HepG2 (cell line): Measurements from ENCODE around the gene RIN3. TPM values are rescaled to one million over a fixed set of nuclear protein-coding genes. Genes with fewer than 3 reads are reported as not detected.

Experiments used
- CHCHD3 ChIP-seq: sonication (generic); formaldehyde crosslinking; IDR thresholded peaks from 2 replicates; pipeline ENCODE4 v1.8.0; 2022; ENCODE audit warnings: mild to moderate bottlenecking, missing genetic modification reagents, moderate library complexity
- MBD4 ChIP-seq: IDR thresholded peaks from 2 replicates; pipeline ENCODE4 v1.6.1; 2012; ENCODE audit warnings: low read length, inconsistent platforms, borderline replicate concordance
- NFIC ChIP-seq: IDR thresholded peaks from 2 replicates; pipeline ENCODE4 v1.6.1; 2012; ENCODE audit warnings: mild to moderate bottlenecking, low read length, inconsistent platforms
- SKI ChIP-seq: fragments of 450-650 bp; IDR thresholded peaks from one replicate; pipeline ENCODE4 v1.6.1; 2018; ENCODE audit warnings: mild to moderate bottlenecking; ENCODE audit not compliant: partially characterized antibody
- ZNF574 ChIP-seq: sonication (generic); formaldehyde crosslinking; IDR thresholded peaks from 2 replicates; pipeline ENCODE4 v1.4.0; 2020; ENCODE audit warnings: missing genetic modification reagents
- ZNF580 ChIP-seq: IDR thresholded peaks from 2 replicates; pipeline ENCODE4 v1.6.1; 2016; ENCODE audit warnings: low read depth, borderline replicate concordance
- ZNF687 ChIP-seq: sonication (generic); formaldehyde crosslinking; IDR thresholded peaks from 2 replicates; pipeline ENCODE4 v1.5.1; 2020; ENCODE audit warnings: mild to moderate bottlenecking, missing genetic modification reagents, moderate library complexity
- polyA plus RNA-seq, 8 experiments: library from polyadenylated mRNA; depleted of rRNA in 3 of 8; stranded (reverse) in 7 of 8; unstranded in 1 of 8; fragments of >200 nt; fragmentation: Illumina TruSeq in 4 of 8; extraction: Trizol in 4 of 8; gene quantifications; 2 replicates each; pipeline versions ENCODE4 v1.2.1 to v1.2.3, GENCODE V29; 2011 to 2016; ENCODE audit warnings: low read depth in 4 of 8, missing spikeins in 1 of 8, mixed read lengths in 1 of 8; ENCODE audit not compliant: insufficient read depth in 1 of 8
- total RNA-seq, 5 experiments: library from RNA; depleted of rRNA; stranded (reverse); fragments of >200 nt; fragmentation: Illumina TruSeq; extraction: Trizol; gene quantifications; 2 replicates each; pipeline ENCODE4 v1.2.3, GENCODE V29; 2016; ENCODE audit warnings: low read depth in 1 of 5

RIN3 gene
- total and polyA plus RNA-seq, 2 of the 13 experiments (the other 11 are each of a cell fraction or from before 2014, with no cell fraction given), result 2.3 to 3.6 TPM

GRCh38 chr14:92520102-92521057 is 6.8 kb downstream of the RIN3 start (continued):
- no peak for TF ChIP-seq ZNF687 (CRISPR knock-in tag)
- TF ChIP-seq ZNF580 (CRISPR knock-in tag), result no peak
- TF ChIP-seq NFIC, result no peak
- TF ChIP-seq MBD4, result no peak
- no peak for TF ChIP-seq CHCHD3 (CRISPR knock-in tag)
- TF ChIP-seq ZNF574 (CRISPR knock-in tag), result no peak
- no peak for TF ChIP-seq SKI
